Astrocyte (in vitro differentiated cells and primary cell): ENCODE data around the gene BBX. TPM values are rescaled to one million over a fixed set of nuclear protein-coding genes. Genes with fewer than 3 reads are reported as not detected.

Source experiments
- DNase-seq: peaks from one replicate; pipeline ENCODE4 v3.0.0-alpha.2; 2010; ENCODE audit warnings: low read depth
- FAIRE-seq: peaks from 2 replicates; lab custom pipeline; 2011; peaks lifted over from hg19 to GRCh38; lab: Jason Lieb, UNC
- H2AFZ ChIP-seq: 2 replicates; pipeline ENCODE4 v1.6.0; 2012; ENCODE audit warnings: low read depth, low read length, inconsistent platforms
- H3K27ac ChIP-seq: 2 replicates; pipeline ENCODE4 v1.5.1; 2011; ENCODE audit warnings: low read depth, low read length, inconsistent platforms
- H3K27me3 ChIP-seq: 2 replicates; pipeline ENCODE4 v1.6.0; 2011; ENCODE audit warnings: low read length, inconsistent platforms; ENCODE audit not compliant: insufficient read depth
- H3K36me3 ChIP-seq: 2 replicates; pipeline ENCODE4 v1.5.1; 2011; ENCODE audit warnings: low read length, inconsistent platforms; ENCODE audit not compliant: insufficient read depth
- H3K4me1 ChIP-seq: 2 replicates; pipeline ENCODE4 v1.5.1; 2011; ENCODE audit warnings: low read length, inconsistent platforms; ENCODE audit not compliant: insufficient read depth
- H3K4me2 ChIP-seq: 2 replicates; pipeline ENCODE4 v1.6.0; 2012; ENCODE audit warnings: low read length, inconsistent platforms
- H3K4me3 ChIP-seq: 2 replicates; pipeline ENCODE4 v1.5.1; 2011; ENCODE audit warnings: low read depth, mild to moderate bottlenecking, low read length, inconsistent platforms; ENCODE audit not compliant: insufficient read depth
- H3K79me2 ChIP-seq: 2 replicates; pipeline ENCODE4 v1.6.0; 2012; ENCODE audit warnings: mild to moderate bottlenecking, low read length, inconsistent platforms; ENCODE audit not compliant: insufficient read depth
- H3K9ac ChIP-seq: 2 replicates; pipeline ENCODE4 v1.6.0; 2012; ENCODE audit warnings: mild to moderate bottlenecking, low read length, inconsistent platforms
- H3K9me3 ChIP-seq: 2 replicates; pipeline ENCODE4 v1.5.1; 2012; ENCODE audit warnings: low read depth, mild to moderate bottlenecking, low read length, inconsistent platforms; ENCODE audit not compliant: insufficient read depth
- H4K20me1 ChIP-seq: 2 replicates; pipeline ENCODE4 v1.6.0; 2012; ENCODE audit warnings: low read length, inconsistent platforms; ENCODE audit not compliant: insufficient read depth
- H3K27ac Mint-ChIP-seq: one replicate; pipeline ENCODE4 v1.8.0; 2021; ENCODE audit warnings: mild to moderate bottlenecking, mixed read lengths; ENCODE audit not compliant: unreplicated experiment
- H3K27me3 Mint-ChIP-seq: one replicate; pipeline ENCODE4 v1.8.0; 2021; ENCODE audit warnings: low read depth, mixed read lengths; ENCODE audit not compliant: unreplicated experiment
- H3K36me3 Mint-ChIP-seq: one replicate; pipeline ENCODE4 v1.8.0; 2021; ENCODE audit warnings: low read depth, mixed read lengths; ENCODE audit not compliant: unreplicated experiment
- H3K4me1 Mint-ChIP-seq: one replicate; pipeline ENCODE4 v1.8.0; 2021; ENCODE audit warnings: low read depth, mixed read lengths; ENCODE audit not compliant: unreplicated experiment
- H3K4me3 Mint-ChIP-seq: one replicate; pipeline ENCODE4 v1.8.0; 2021; ENCODE audit warnings: mild to moderate bottlenecking, moderate library complexity, mixed read lengths; ENCODE audit not compliant: unreplicated experiment
- H3K9me3 Mint-ChIP-seq: one replicate; pipeline ENCODE4 v1.8.0; 2021; ENCODE audit warnings: mild to moderate bottlenecking, mixed read lengths; ENCODE audit not compliant: unreplicated experiment
- CTCF ChIP-seq: IDR thresholded peaks from 2 replicates; pipeline ENCODE4 v1.5.1; 2011; ENCODE audit warnings: low read depth, mild to moderate bottlenecking, inconsistent platforms, low read length, moderate library complexity; ENCODE audit not compliant: insufficient read depth
- EZH2 ChIP-seq: IDR thresholded peaks from 2 replicates; pipeline ENCODE4 v1.6.1; 2012; ENCODE audit warnings: mild to moderate bottlenecking, low read length, inconsistent platforms; ENCODE audit not compliant: insufficient read depth
- total RNA-seq: library from RNA; stranded (reverse); gene quantifications from 2 replicates; pipeline ENCODE4 v1.2.1, GENCODE V29; 2021

The BBX gene
- total RNA-seq, 1 donor from 2014 or later, result 91.6 TPM

- no peaks in the 10 kb centered on the region for H3K4me1 ChIP-seq
- DNase-seq (no peak), FAIRE-seq (no peak)
- H3K4me1 Mint-ChIP-seq, result no peaks in the 10 kb centered on the region
- H3K4me3 ChIP-seq, result no peak overlapping the region
- peaks cover 9% of the 10 kb centered on the region for H3K36me3 Mint-ChIP-seq
- no peak for TF ChIP-seq CTCF
- no peak for TF ChIP-seq EZH2
- no peaks in the 10 kb centered on the region for H3K9me3 Mint-ChIP-seq
- no peaks in the 10 kb centered on the region for H4K20me1 ChIP-seq
- no peak overlapping the region for H2AFZ ChIP-seq
- H3K36me3 ChIP-seq, result peaks cover 3% of the 10 kb centered on the region
- no peaks in the 10 kb centered on the region for H3K9me3 ChIP-seq
- no peak overlapping the region for H3K27ac Mint-ChIP-seq
- H3K4me3 Mint-ChIP-seq, result no peak overlapping the region
- H3K27me3 ChIP-seq, result no peaks in the 10 kb centered on the region
- H3K9ac ChIP-seq, result no peak overlapping the region
- no peaks in the 10 kb centered on the region for H3K79me2 ChIP-seq
- H3K27me3 Mint-ChIP-seq, result no peaks in the 10 kb centered on the region
- H3K4me2 ChIP-seq, result no peak overlapping the region
- H3K27ac ChIP-seq, result no peak overlapping the region
These were observed 211.6 kb downstream of the BBX start for GRCh38 chr3:107734317-107734716.

GRCh38 chr3:107737914-107738313, 215.2 kb downstream of the BBX start:
- Histone ChIP-seq H3K4me3 (no peak overlapping the region), H3K4me2 (no peak overlapping the region), H3K4me1 (no peaks in the 10 kb centered on the region), H3K36me3 (peaks cover 3% of the 10 kb centered on the region), H3K9ac (no peak overlapping the region), H2AFZ (no peak overlapping the region), H3K27me3 (no peaks in the 10 kb centered on the region), H3K9me3 (no peaks in the 10 kb centered on the region), H3K27ac (no peak overlapping the region), H3K79me2 (no peaks in the 10 kb centered on the region), H4K20me1 (peaks cover 10% of the 10 kb centered on the region)
- Mint-ChIP-seq H3K27ac (no peak overlapping the region), H3K36me3 (peaks cover 6% of the 10 kb centered on the region), H3K4me3 (no peak overlapping the region), H3K27me3 (no peaks in the 10 kb centered on the region), H3K9me3 (no peaks in the 10 kb centered on the region), H3K4me1 (no peaks in the 10 kb centered on the region)
- DNase-seq (no peak), FAIRE-seq (no peak)
- TF ChIP-seq CTCF, result no peak
- no peak for TF ChIP-seq EZH2

- Histone ChIP-seq H3K36me3 (peaks cover 3% of the 10 kb centered on the region), H3K9ac (no peak overlapping the region), H3K4me3 (no peak overlapping the region), H3K4me1 (no peaks in the 10 kb centered on the region), H4K20me1 (peaks cover 10% of the 10 kb centered on the region), H3K27me3 (no peaks in the 10 kb centered on the region), H3K79me2 (no peaks in the 10 kb centered on the region), H3K9me3 (no peaks in the 10 kb centered on the region), H2AFZ (no peak overlapping the region), H3K4me2 (no peak overlapping the region), H3K27ac (no peak overlapping the region)
- Mint-ChIP-seq H3K27me3 (no peaks in the 10 kb centered on the region), H3K27ac (no peak overlapping the region), H3K36me3 (peaks cover 2% of the 10 kb centered on the region), H3K4me3 (no peak overlapping the region), H3K9me3 (no peaks in the 10 kb centered on the region), H3K4me1 (no peaks in the 10 kb centered on the region)
- no peak for DNase-seq
- no peak for FAIRE-seq
- no peak for TF ChIP-seq CTCF
- TF ChIP-seq EZH2, result no peak
These were observed 215.9 kb downstream of the BBX start for GRCh38 chr3:107738486-107739183.
